Smooth muscle cell (in vitro differentiated cells): ENCODE measurements around the gene CD247. TPM values are rescaled to one million over a fixed set of nuclear protein-coding genes. Genes with fewer than 3 reads are reported as not detected.

Experiments used
- DNase-seq: peaks from one replicate; lab custom pipeline; 2025; ENCODE audit not compliant: unreplicated experiment; lab: John Stamatoyannopoulos, UW
- H2AFZ ChIP-seq: fragments of 200-600 bp; sonication (generic); 2 replicates; pipeline ENCODE4 v1.6.0; 2016; ENCODE audit warnings: antibody characterized with exemption, low read depth, mild to moderate bottlenecking
- H3F3A ChIP-seq: fragments of 200-600 bp; sonication (generic); 2 replicates; pipeline ENCODE4 v1.6.0; 2017; ENCODE audit warnings: antibody characterized with exemption, low read depth
- H3K27ac ChIP-seq: fragments of 200-600 bp; sonication (generic); 2 replicates; pipeline ENCODE4 v1.5.1; 2016; ENCODE audit warnings: low read depth, mild to moderate bottlenecking
- H3K27me3 ChIP-seq: fragments of 200-600 bp; sonication (generic); 2 replicates; pipeline ENCODE4 v1.6.1; 2016; ENCODE audit warnings: low read depth, mild to moderate bottlenecking
- H3K36me3 ChIP-seq: fragments of 200-600 bp; sonication (generic); 2 replicates; pipeline ENCODE4 v1.5.1; 2016; ENCODE audit warnings: low read depth
- H3K4me1 ChIP-seq: fragments of 200-600 bp; sonication (generic); 2 replicates; pipeline ENCODE4 v1.5.1; 2016; ENCODE audit warnings: low read depth
- H3K4me2 ChIP-seq: fragments of 200-600 bp; sonication (generic); 2 replicates; pipeline ENCODE4 v1.6.0; 2016; ENCODE audit warnings: mild to moderate bottlenecking
- H3K4me3 ChIP-seq: fragments of 200-600 bp; sonication (generic); 2 replicates; pipeline ENCODE4 v1.5.1; 2016; ENCODE audit warnings: mild to moderate bottlenecking
- H3K79me2 ChIP-seq: fragments of 200-600 bp; sonication (generic); 2 replicates; pipeline ENCODE4 v1.6.0; 2016; ENCODE audit warnings: low read depth, mild to moderate bottlenecking
- H3K9ac ChIP-seq: fragments of 200-600 bp; sonication (generic); 2 replicates; pipeline ENCODE4 v1.6.0; 2016; ENCODE audit warnings: low read depth
- H3K9me3 ChIP-seq: fragments of 200-600 bp; sonication (generic); replicated peaks from 2 replicates; pipeline ENCODE4 v1.5.1; 2016; ENCODE audit warnings: low read depth
- H4K20me1 ChIP-seq: fragments of 200-600 bp; sonication (generic); 2 replicates; pipeline ENCODE4 v1.6.0; 2016; ENCODE audit warnings: low read depth
- WGBS: methylation state at CpG from one replicate; pipeline ENCODE4 v1.1.7; 2016; ENCODE audit warnings: low lambda C conversion rate; 5-methylcytosine and 5-hydroxymethylcytosine counted together
- polyA plus RNA-seq: library from polyadenylated mRNA; unstranded; fragments of >200 nt; fragmentation: Nextera tagmentation; extraction: Ambion mirVana; gene quantifications from 2 replicates; pipeline ENCODE4 v1.2.1, GENCODE V29; 2016
- total RNA-seq: library from RNA; depleted of rRNA; stranded (reverse); fragments of >200 nt; gene quantifications from 2 replicates; pipeline ENCODE4 v1.2.3, GENCODE V29; 2014
- TF ChIP-seq, protein P1 (sequence below): fragments of 200-600 bp; sonication (generic); IDR thresholded peaks from 2 replicates; pipeline ENCODE4 v1.5.1; 2017; ENCODE audit warnings: borderline replicate concordance, mild to moderate bottlenecking, antibody characterized with exemption; ENCODE audit not compliant: insufficient read depth, poor library complexity, severe bottlenecking

Gene CD247
- total and polyA plus RNA-seq, 2 experiments from 2014 or later, result 0.13 TPM; not detected in 1

DNA sequence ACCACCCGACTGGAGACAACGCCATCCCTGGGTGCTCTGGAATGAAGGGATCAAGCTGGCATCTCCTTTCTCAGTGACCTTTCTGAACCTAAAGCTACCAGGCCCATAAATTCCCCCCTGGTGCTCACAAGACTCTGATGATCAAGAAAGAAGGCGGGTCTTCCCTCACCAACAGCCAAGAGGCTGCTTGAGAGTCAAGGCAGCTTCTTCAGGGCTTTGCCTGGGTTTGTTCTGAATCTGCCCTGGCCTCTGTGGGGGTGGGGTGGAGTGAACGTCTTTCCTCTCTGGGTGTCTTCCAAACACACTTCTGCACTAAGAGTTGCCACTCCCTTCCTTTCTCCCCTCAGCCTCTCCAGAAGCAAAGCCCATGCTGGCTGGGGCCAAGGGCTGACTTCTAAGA is 36.1 kb downstream of the CD247 start:
- Histone ChIP-seq H3K79me2 (no peaks in the 10 kb centered on the region), H4K20me1 (no peaks in the 10 kb centered on the region), H3K9ac (no peak overlapping the region), H2AFZ (no peak overlapping the region), H3K4me2 (no peak overlapping the region), H3K4me3 (no peak overlapping the region), H3K9me3 (no peaks in the 10 kb centered on the region), H3F3A (no peaks in the 10 kb centered on the region), H3K4me1 (no peaks in the 10 kb centered on the region), H3K36me3 (no peaks in the 10 kb centered on the region), H3K27me3 (no peaks in the 10 kb centered on the region), H3K27ac (no peak overlapping the region)
- 76% methylated on average over 4 of the region's 4 CpGs for WGBS
- TF ChIP-seq, protein P1, sequence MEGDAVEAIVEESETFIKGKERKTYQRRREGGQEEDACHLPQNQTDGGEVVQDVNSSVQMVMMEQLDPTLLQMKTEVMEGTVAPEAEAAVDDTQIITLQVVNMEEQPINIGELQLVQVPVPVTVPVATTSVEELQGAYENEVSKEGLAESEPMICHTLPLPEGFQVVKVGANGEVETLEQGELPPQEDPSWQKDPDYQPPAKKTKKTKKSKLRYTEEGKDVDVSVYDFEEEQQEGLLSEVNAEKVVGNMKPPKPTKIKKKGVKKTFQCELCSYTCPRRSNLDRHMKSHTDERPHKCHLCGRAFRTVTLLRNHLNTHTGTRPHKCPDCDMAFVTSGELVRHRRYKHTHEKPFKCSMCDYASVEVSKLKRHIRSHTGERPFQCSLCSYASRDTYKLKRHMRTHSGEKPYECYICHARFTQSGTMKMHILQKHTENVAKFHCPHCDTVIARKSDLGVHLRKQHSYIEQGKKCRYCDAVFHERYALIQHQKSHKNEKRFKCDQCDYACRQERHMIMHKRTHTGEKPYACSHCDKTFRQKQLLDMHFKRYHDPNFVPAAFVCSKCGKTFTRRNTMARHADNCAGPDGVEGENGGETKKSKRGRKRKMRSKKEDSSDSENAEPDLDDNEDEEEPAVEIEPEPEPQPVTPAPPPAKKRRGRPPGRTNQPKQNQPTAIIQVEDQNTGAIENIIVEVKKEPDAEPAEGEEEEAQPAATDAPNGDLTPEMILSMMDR, result no peak
- no peak for DNase-seq

GRCh38 chr1:167479331-167479979 is 38.9 kb downstream of the CD247 start:
- 91% methylated on average over 10 of the region's 10 CpGs for WGBS
- no peaks in the 10 kb centered on the region for H3K4me1 ChIP-seq
- no peak overlapping the region for H3K4me3 ChIP-seq
- H3F3A ChIP-seq, result no peaks in the 10 kb centered on the region
- no peak overlapping the region for H3K4me2 ChIP-seq
- no peak overlapping the region for H3K27ac ChIP-seq
- DNase-seq, result no peak
- TF ChIP-seq, protein P1, result no peak
- no peaks in the 10 kb centered on the region for H3K36me3 ChIP-seq
- no peak overlapping the region for H3K9ac ChIP-seq
- no peaks in the 10 kb centered on the region for H3K27me3 ChIP-seq
- H3K9me3 ChIP-seq, result no peaks in the 10 kb centered on the region
- H4K20me1 ChIP-seq, result no peaks in the 10 kb centered on the region
- H3K79me2 ChIP-seq, result no peaks in the 10 kb centered on the region
- H2AFZ ChIP-seq, result no peak overlapping the region

DNA sequence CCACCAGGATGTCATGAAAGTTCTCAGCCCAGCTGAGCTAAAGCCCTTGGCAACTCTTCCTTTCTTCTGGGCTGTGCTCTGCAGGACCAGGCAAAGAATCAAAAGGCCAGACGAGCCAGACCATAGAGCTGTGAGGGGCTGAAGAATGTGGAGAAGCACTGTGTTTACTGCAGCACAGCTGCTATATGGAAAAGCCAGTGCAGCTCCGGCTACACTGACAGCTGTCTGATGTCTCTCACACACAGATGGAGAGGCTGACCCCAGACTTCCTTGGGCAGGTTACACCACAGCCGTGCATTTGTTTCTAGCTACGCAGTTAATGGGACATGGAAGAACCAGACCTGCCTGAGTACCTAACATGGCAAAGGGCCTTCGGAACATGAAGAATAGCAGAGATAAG is 40.3 kb downstream of the CD247 start:
- H3K9me3 ChIP-seq, result no peaks in the 10 kb centered on the region
- WGBS, result 82% methylated on average over 5 of the region's 5 CpGs
- peaks cover 9% of the 10 kb centered on the region for H3K4me1 ChIP-seq
- no peak for DNase-seq
- H3K36me3 ChIP-seq, result no peaks in the 10 kb centered on the region
- H3F3A ChIP-seq, result no peaks in the 10 kb centered on the region
- H3K27ac ChIP-seq, result no peak overlapping the region
- H2AFZ ChIP-seq, result no peak overlapping the region
- H3K9ac ChIP-seq, result no peak overlapping the region
- no peaks in the 10 kb centered on the region for H3K79me2 ChIP-seq
- H3K4me3 ChIP-seq, result no peak overlapping the region
- no peaks in the 10 kb centered on the region for H3K27me3 ChIP-seq
- H3K4me2 ChIP-seq, result no peak overlapping the region
- TF ChIP-seq, protein P1, result no peak
- H4K20me1 ChIP-seq, result no peaks in the 10 kb centered on the region

DNA sequence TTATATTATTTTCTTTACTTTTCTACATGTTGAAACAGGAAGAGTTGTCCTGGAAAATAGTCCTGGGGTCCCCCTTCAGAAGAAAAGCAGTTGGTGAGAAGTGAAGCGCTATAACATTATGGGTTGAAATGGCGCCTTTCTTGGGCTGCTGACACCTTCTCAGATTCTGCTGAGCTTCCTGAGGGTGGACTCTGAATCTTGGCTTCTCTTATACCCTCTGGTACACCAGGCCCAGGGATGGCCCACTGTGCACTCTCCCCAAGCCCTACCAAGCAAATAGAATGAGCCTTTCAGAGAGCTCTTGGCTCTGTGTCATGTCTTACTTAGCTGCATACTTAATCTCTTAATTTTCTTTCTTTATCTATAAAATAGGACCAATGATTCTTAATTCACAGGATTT is 42.3 kb downstream of the CD247 start:
- no peaks in the 10 kb centered on the region for H4K20me1 ChIP-seq
- no peak overlapping the region for H3K27ac ChIP-seq
- no peak overlapping the region for H3K9ac ChIP-seq
- H3K4me3 ChIP-seq, result no peak overlapping the region
- peaks cover 9% of the 10 kb centered on the region for H3K4me1 ChIP-seq
- TF ChIP-seq, protein P1, result no peak
- no peaks in the 10 kb centered on the region for H3K36me3 ChIP-seq
- no peaks in the 10 kb centered on the region for H3K9me3 ChIP-seq
- H3F3A ChIP-seq, result no peaks in the 10 kb centered on the region
- WGBS, result 97% methylated on average over 2 of the region's 2 CpGs
- no peak overlapping the region for H2AFZ ChIP-seq
- no peak for DNase-seq
- H3K4me2 ChIP-seq, result no peak overlapping the region
- no peaks in the 10 kb centered on the region for H3K79me2 ChIP-seq
- H3K27me3 ChIP-seq, result no peaks in the 10 kb centered on the region
